ENCODE measurements around the gene JMJD8.

Gene JMJD8

GRCh38 chr16:642189-643049, 41.7 kb downstream of the JMJD8 start:
- TF ChIP-seq, protein P1, sequence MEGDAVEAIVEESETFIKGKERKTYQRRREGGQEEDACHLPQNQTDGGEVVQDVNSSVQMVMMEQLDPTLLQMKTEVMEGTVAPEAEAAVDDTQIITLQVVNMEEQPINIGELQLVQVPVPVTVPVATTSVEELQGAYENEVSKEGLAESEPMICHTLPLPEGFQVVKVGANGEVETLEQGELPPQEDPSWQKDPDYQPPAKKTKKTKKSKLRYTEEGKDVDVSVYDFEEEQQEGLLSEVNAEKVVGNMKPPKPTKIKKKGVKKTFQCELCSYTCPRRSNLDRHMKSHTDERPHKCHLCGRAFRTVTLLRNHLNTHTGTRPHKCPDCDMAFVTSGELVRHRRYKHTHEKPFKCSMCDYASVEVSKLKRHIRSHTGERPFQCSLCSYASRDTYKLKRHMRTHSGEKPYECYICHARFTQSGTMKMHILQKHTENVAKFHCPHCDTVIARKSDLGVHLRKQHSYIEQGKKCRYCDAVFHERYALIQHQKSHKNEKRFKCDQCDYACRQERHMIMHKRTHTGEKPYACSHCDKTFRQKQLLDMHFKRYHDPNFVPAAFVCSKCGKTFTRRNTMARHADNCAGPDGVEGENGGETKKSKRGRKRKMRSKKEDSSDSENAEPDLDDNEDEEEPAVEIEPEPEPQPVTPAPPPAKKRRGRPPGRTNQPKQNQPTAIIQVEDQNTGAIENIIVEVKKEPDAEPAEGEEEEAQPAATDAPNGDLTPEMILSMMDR (conservative IDR thresholded peaks at IDR 0.05; ENCODE audit: control insufficient read depth, insufficient read depth, low read depth, low read length) = no peak
- no peak for DNase-seq (ENCODE audit: low read depth)
- peak overlapping the region; percentile 57 for H3K4me3 ChIP-seq (ENCODE audit: control insufficient read depth, low read depth, low read length)

DNA sequence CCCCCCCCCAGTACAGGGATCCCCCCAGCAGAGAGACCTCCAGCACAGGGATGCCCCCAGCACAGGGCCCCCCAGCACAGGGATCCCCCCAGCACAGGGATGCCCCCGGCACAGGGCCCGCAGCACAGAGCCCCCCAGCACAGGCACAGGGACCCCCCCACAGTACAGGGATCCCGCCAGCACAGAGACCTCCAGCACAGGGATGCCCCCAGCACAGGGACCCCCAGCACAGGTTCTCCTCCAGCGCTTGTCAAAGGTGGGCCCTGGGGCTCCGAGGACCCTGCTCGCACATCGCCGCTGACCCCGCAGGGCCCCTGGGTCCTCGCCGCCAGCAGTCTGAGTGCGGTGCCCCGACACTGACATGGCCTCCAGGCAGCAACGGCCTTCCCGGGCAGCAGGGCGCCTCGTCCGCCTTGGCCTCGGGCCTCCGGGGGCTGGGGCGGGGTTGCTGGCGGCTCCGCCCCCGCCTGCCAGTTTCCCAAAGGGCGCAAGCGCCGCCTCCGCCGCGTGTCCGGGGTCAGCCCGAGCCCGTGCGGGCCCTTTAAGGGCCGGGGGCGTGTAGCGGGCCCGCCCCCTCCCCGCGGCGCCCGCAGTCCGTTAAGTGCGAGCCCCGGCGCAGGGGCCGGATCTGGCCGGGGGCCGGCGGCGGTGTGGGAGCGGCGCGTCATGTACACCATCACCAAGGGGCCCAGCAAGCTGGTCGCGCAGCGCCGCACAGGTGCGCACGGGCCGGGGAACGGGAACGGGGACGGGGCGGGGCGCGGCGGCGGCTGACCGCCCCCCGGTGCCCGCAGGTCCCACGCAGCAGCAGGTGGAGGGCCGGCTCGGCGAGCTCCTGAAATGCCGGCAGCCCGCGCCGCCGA, 42.6 kb downstream of the JMJD8 start, which contains the start of gene MCRIP2:
Gene MCRIP2, plus strand, starts transcription at position 503 of the 863 bp plus-strand sequence. Its CDS starts 164 bp downstream, at position 667.
- DNase-seq (ENCODE audit: low read depth) = peak; percentile 70
- TF ChIP-seq, protein P1 (conservative IDR thresholded peaks at IDR 0.05; ENCODE audit: control insufficient read depth, insufficient read depth, low read depth, low read length) = no peak
- H3K4me3 ChIP-seq (ENCODE audit: control insufficient read depth, low read depth, low read length) = peak within 1 kb of the TSS; percentile 57

GRCh38 chr16:640614-641013, 43.5 kb downstream of the JMJD8 start:
- DNase-seq (ENCODE audit: low read depth) = no peak
- H3K4me3 ChIP-seq (ENCODE audit: control insufficient read depth, low read depth, low read length) = no peak overlapping the region
- TF ChIP-seq, protein P1 (conservative IDR thresholded peaks at IDR 0.05; ENCODE audit: control insufficient read depth, insufficient read depth, low read depth, low read length) = no peak

- DNase-seq (ENCODE audit: low read depth) = no peak
- no peak overlapping the region for H3K4me3 ChIP-seq (ENCODE audit: control insufficient read depth, low read depth, low read length)
- TF ChIP-seq, protein P1 (conservative IDR thresholded peaks at IDR 0.05; ENCODE audit: control insufficient read depth, insufficient read depth, low read depth, low read length) = no peak
Measured at GRCh38 chr16:638836-639235, 45.3 kb downstream of the JMJD8 start.

DNA sequence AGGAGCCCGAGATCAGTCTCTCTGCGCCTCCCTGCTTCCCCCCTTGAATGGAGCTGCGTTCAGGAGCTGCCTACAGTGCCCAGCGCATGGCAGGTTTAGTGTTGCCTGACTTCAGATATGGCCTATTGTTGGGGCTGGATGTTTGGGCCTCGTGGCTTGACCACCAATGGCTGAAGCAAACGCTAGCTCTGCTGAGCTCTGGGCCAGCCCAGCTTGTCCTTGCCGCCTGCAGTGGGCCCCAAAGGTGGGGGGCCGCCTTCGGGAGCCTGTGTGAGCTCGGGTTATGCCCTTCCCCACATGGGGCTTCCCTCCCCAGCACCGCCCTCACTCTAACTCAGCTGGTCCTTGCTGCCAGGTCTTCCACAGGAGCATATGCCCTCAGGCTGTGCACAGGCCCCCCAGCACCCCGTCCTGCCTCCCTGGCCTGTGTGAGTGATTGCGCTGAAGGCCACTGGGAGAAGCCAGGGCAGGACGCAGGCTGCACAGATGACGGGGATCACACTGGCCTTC, 46.0 kb downstream of the JMJD8 start:
- TF ChIP-seq, protein P1 (conservative IDR thresholded peaks at IDR 0.05; ENCODE audit: control insufficient read depth, insufficient read depth, low read depth, low read length) = no peak
- DNase-seq (ENCODE audit: low read depth) = no peak
- no peak overlapping the region for H3K4me3 ChIP-seq (ENCODE audit: control insufficient read depth, low read depth, low read length)
